Measurements from ENCODE around the gene CBX3. TPM values are rescaled to one million over a fixed set of nuclear protein-coding genes. Genes with fewer than 3 reads are reported as not detected.
A peak's percentile ranks its signal among the peaks of the same experiment; 100 is the strongest.
"Not testable (repeated sequence)": the region's sequence is repeated elsewhere in the genome, so short reads cannot be mapped to it uniquely, and the experiment has no call there.

The CBX3 gene
- polyA plus RNA-seq (2013, experiment 1 of 2) = 231 TPM
- 241 TPM for polyA plus RNA-seq (2013, experiment 2 of 2)

GRCh38 chr7:26201247-26202018 lies at the start of gene CBX3:
Gene CBX3 (plus strand): TSS chr7:26201745. CDS start chr7:26202999, 1,254 bp downstream.
- H3K27me3 ChIP-seq (ENCODE audit: insufficient read depth, low read length) = no peaks in the 10 kb centered on the region
- H3K27ac ChIP-seq (ENCODE audit: low read depth, low read length) = peak within 1 kb of the TSS; percentile 99
- H3K4me1 ChIP-seq (ENCODE audit: insufficient read depth, low read length) = peaks cover 30% of the 10 kb centered on the region
- under 1% methylated on average over 70 of the region's 86 CpGs for WGBS
- no peaks in the 10 kb centered on the region for H3K9me3 ChIP-seq (ENCODE audit: insufficient read depth, low read depth, low read length)
- peaks cover 66% of the 10 kb centered on the region for H3K36me3 ChIP-seq (ENCODE audit: insufficient read depth, low read length)
- H3K4me3 ChIP-seq (ENCODE audit: low read length) = peak within 1 kb of the TSS; percentile 94
- H3K9ac ChIP-seq (ENCODE audit: low read depth, low read length) = peak within 1 kb of the TSS; percentile 100

GRCh38 chr7:26151953-26152781 lies 49.4 kb upstream of the CBX3 start, which contains the start of gene NFE2L3:
Gene NFE2L3 (plus strand): TSS chr7:26152198. CDS start chr7:26152499, 301 bp downstream.
- under 1% methylated on average over 95 of the region's 95 CpGs for WGBS
- Histone ChIP-seq H3K27me3 (ENCODE audit: insufficient read depth, low read length) (peaks cover 13% of the 10 kb centered on the region; the same call in 1 of the 2 replicates), H3K27ac (ENCODE audit: low read depth, low read length) (peak within 1 kb of the TSS; percentile 95; the same call in 1 of the 2 replicates), H3K4me3 (ENCODE audit: low read length) (peak within 1 kb of the TSS; percentile 82), H3K4me1 (ENCODE audit: insufficient read depth, low read length) (peaks cover 42% of the 10 kb centered on the region), H3K36me3 (ENCODE audit: insufficient read depth, low read length) (no peaks in the 10 kb centered on the region), H3K9ac (ENCODE audit: low read depth, low read length) (peak within 1 kb of the TSS; percentile 85), H3K9me3 (ENCODE audit: insufficient read depth, low read depth, low read length) (peaks cover under 1% of the 10 kb centered on the region; the same call in 1 of the 2 replicates)

- Histone ChIP-seq H3K27ac (ENCODE audit: low read depth, low read length) (peak overlapping the region; percentile 95; the same call in 1 of the 2 replicates), H3K27me3 (ENCODE audit: insufficient read depth, low read length) (peaks cover 13% of the 10 kb centered on the region; the same call in 1 of the 2 replicates), H3K4me3 (ENCODE audit: low read length) (peak overlapping the region; percentile 82), H3K4me1 (ENCODE audit: insufficient read depth, low read length) (peaks cover 47% of the 10 kb centered on the region), H3K9ac (ENCODE audit: low read depth, low read length) (peak overlapping the region; percentile 85)
- WGBS = under 1% methylated on average over 54 of the region's 54 CpGs
- H3K9me3 ChIP-seq (ENCODE audit: insufficient read depth, low read depth, low read length); H3K36me3 ChIP-seq (ENCODE audit: insufficient read depth, low read length): not testable (repeated sequence)
These were observed 48.7 kb upstream of the CBX3 start for GRCh38 chr7:26152782-26153240.

- H3K4me1 ChIP-seq (ENCODE audit: insufficient read depth, low read length) = peaks cover 50% of the 10 kb centered on the region
These were observed 48.2 kb upstream of the CBX3 start for GRCh38 chr7:26153241-26153822.

GRCh38 chr7:26153823-26154783 lies 47.4 kb upstream of the CBX3 start:
- WGBS = 48% methylated on average over 15 of the region's 15 CpGs
- peak overlapping the region; percentile 85 for H3K9ac ChIP-seq (ENCODE audit: low read depth, low read length)
- no peaks in the 10 kb centered on the region for H3K36me3 ChIP-seq (ENCODE audit: insufficient read depth, low read length)
- peaks cover 58% of the 10 kb centered on the region for H3K4me1 ChIP-seq (ENCODE audit: insufficient read depth, low read length)
- H3K27ac ChIP-seq (ENCODE audit: low read depth, low read length) = peak overlapping the region; percentile 95
- peak overlapping the region; percentile 82 for H3K4me3 ChIP-seq (ENCODE audit: low read length)
- H3K9me3 ChIP-seq (ENCODE audit: insufficient read depth, low read depth, low read length) = no peaks in the 10 kb centered on the region
- peaks cover 13% of the 10 kb centered on the region; the same call in 1 of the 2 replicates for H3K27me3 ChIP-seq (ENCODE audit: insufficient read depth, low read length)

More at GRCh38 chr7:26153241-26153822, 48.2 kb upstream of the CBX3 start:
- Histone ChIP-seq H3K36me3 (ENCODE audit: insufficient read depth, low read length) (no peaks in the 10 kb centered on the region), H3K9ac (ENCODE audit: low read depth, low read length) (peak overlapping the region; percentile 85), H3K27me3 (ENCODE audit: insufficient read depth, low read length) (peaks cover 13% of the 10 kb centered on the region; the same call in 1 of the 2 replicates), H3K27ac (ENCODE audit: low read depth, low read length) (peak overlapping the region; percentile 95), H3K9me3 (ENCODE audit: insufficient read depth, low read depth, low read length) (no peaks in the 10 kb centered on the region), H3K4me3 (ENCODE audit: low read length) (peak overlapping the region; percentile 82)
- WGBS = under 1% methylated on average over 18 of the region's 18 CpGs

GRCh38 chr7:26155531-26156375 lies 45.8 kb upstream of the CBX3 start:
- Histone ChIP-seq H3K27ac (ENCODE audit: low read depth, low read length) (peak overlapping the region; percentile 36; the same call in 1 of the 2 replicates), H3K9ac (ENCODE audit: low read depth, low read length) (no peak overlapping the region), H3K27me3 (ENCODE audit: insufficient read depth, low read length) (peaks cover 13% of the 10 kb centered on the region; the same call in 1 of the 2 replicates), H3K4me3 (ENCODE audit: low read length) (peak overlapping the region; percentile 20), H3K4me1 (ENCODE audit: insufficient read depth, low read length) (peaks cover 70% of the 10 kb centered on the region), H3K36me3 (ENCODE audit: insufficient read depth, low read length) (no peaks in the 10 kb centered on the region), H3K9me3 (ENCODE audit: insufficient read depth, low read depth, low read length) (no peaks in the 10 kb centered on the region)
- WGBS = 53% methylated on average over 4 of the region's 8 CpGs

- peaks cover 64% of the 10 kb centered on the region for H3K4me1 ChIP-seq (ENCODE audit: insufficient read depth, low read length)
- WGBS = 87% methylated on average over 20 of the region's 20 CpGs
- no peaks in the 10 kb centered on the region for H3K36me3 ChIP-seq (ENCODE audit: insufficient read depth, low read length)
- peaks cover 13% of the 10 kb centered on the region; the same call in 1 of the 2 replicates for H3K27me3 ChIP-seq (ENCODE audit: insufficient read depth, low read length)
- H3K4me3 ChIP-seq (ENCODE audit: low read length) = peak overlapping the region; percentile 20; the same call in 1 of the 2 replicates
- no peaks in the 10 kb centered on the region for H3K9me3 ChIP-seq (ENCODE audit: insufficient read depth, low read depth, low read length)
- H3K9ac ChIP-seq (ENCODE audit: low read depth, low read length) = no peak overlapping the region
- H3K27ac ChIP-seq (ENCODE audit: low read depth, low read length) = no peak overlapping the region
These were observed 44.8 kb upstream of the CBX3 start for GRCh38 chr7:26156451-26157420.

- no peaks in the 10 kb centered on the region for H3K9me3 ChIP-seq (ENCODE audit: insufficient read depth, low read depth, low read length)
- H3K9ac ChIP-seq (ENCODE audit: low read depth, low read length) = no peak overlapping the region
- H3K27ac ChIP-seq (ENCODE audit: low read depth, low read length) = no peak overlapping the region
- H3K36me3 ChIP-seq (ENCODE audit: insufficient read depth, low read length) = no peaks in the 10 kb centered on the region
- no peak overlapping the region for H3K4me3 ChIP-seq (ENCODE audit: low read length)
- WGBS = 94% methylated on average over 4 of the region's 4 CpGs
- H3K27me3 ChIP-seq (ENCODE audit: insufficient read depth, low read length) = peaks cover 11% of the 10 kb centered on the region; the same call in 1 of the 2 replicates
- H3K4me1 ChIP-seq (ENCODE audit: insufficient read depth, low read length) = peaks cover 63% of the 10 kb centered on the region
These were observed 43.9 kb upstream of the CBX3 start for GRCh38 chr7:26157520-26158105.

Measured in HUES64 (cell line).